Measurements from ENCODE around the gene TMEM108. TPM values are rescaled to one million over a fixed set of nuclear protein-coding genes. Genes with fewer than 3 reads are reported as not detected.

Gene TMEM108
- polyA plus RNA-seq, 4 donors, result 2.7 to 3.6 (median 3.0) TPM

DNA sequence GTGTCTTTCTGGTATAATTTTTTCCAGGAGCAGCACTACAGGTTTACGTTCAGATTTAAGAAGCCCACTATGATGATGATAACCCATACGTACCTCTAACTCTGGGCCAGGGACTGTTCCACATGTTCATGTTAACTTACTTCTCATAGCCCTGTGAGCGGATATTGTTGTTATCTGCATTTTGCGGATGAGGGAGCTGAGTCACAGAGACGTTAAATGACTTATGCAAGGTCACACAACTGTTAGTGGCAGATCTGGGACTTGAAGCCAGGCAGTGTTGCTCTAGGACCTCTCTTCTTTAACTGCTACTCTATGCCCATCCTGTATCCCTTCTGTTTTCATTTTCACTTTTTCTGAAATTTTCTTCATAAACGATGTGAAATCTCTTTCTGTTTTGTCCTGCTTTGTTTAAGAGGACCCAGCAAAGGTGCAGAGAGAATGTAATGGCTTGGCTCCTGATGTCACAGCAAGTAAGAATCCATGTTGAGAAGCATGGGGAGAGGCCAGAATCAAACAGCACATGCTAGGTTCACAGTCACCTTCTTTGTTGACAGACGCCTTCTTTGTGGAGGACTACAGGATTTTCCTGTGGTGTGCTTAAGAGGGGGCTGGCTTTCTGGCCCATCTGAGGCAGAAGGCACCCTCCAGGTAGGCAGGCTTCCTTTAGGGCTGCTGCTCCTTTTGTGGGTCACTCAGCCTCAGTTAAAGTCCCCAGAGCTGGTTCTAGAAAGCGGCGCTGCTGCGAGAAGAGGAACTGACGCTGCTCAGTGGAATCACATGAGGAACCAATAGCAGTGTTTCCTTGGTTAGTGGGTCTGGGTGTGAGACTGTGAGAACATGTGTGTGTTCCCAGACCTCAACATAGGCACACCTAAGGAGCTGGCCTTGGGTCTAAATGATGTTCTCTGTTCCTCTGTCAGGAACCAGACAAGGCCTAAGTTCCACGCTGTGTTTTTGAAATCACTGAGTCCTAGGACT is 121.6 kb downstream of the TMEM108 start:
- DNase-seq (ENCODE audit: low read depth in 4 of 4, low spot score in 3 of 4), result no peak

DNA sequence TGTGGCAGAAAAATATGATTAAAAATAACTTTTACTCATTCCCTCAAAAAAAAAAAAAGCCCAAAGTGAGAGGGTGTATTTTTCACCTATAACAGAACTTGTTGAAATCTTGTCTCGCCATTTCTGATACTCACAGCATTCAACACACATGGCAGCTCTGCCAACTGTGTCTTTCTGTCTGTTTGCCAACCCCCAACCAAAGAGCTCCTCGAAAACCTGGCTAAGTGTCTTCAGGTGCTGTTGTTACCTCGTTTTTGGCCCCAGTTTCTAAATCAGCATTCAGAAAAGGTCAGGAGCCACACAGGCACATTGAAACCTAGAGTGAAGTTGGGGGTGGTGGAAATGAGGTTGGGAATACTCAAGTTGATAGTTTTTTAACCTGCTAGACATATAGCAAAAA is 123.5 kb downstream of the TMEM108 start:
- DNase-seq (ENCODE audit: low read depth in 4 of 4, low spot score in 3 of 4), result no peak

GRCh38 chr3:133162265-133162664 is 124.1 kb downstream of the TMEM108 start:
- DNase-seq (ENCODE audit: low read depth in 4 of 4, low spot score in 3 of 4), result no peak

DNA sequence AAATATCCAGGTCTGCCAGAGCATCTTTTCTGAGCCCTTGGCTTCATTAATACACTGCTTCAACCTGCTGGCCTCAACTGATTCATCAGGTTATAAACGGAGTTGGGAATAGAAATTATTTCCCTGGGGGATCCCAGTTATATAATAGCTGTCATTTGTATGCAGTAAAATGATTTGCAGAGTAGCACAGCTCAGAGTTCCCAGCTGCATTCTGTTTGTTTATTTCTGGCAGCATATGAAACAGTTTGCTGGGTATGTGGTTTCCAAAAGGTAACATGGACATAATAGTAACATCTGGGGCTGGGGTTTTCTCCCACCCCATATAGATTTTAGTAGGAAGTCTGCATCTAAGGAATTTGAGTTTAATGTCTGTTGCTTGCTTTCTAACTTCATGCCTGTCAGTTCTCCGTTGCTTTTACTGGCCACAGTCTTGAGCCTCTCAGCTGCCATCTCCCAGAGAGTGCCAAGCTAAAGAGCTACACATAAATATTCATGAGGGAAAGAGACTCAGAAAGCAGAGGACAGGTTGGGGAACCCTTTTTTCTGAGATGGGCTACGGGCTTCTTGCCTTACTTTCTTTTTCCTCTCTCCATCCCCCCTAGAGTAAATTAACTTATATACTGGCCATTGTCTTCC is 124.6 kb downstream of the TMEM108 start:
- no peak for DNase-seq (ENCODE audit: low read depth in 4 of 4, low spot score in 3 of 4)

DNA sequence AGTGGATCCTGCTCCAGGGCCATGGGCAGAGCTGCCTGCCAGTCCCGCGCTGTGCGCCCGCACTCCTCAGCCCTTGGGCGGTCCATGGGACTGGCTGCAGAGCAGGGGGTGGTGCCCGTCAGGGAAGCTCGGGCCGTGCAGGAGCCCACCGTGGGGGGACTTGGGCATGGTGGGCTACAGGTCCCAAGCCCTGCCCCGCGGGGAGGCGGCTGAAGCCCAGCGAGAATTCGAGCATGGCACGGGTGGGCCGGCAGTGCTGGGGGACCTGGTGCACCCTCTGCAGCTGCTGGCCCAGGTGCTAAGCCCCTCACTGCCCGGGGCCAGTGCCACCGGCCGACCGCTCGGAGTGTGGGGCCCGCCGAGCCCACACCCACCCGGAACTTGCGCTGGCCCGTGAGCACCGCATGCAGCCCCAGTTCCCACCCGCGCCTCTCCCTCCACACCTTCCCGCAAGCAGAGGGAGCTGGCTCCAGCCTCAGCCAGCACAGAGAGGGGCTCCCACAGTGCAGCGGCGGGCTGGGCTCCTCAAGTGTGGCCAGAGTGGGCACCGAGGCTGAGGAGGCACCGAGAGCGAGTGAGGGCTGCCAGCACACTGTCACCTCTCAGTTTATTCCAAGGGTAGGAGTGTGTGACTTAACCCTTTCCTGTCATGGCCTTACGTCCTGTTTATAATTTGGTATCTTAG is 129.3 kb downstream of the TMEM108 start:
- no peak for DNase-seq (ENCODE audit: low read depth in 4 of 4, low spot score in 3 of 4)

DNA sequence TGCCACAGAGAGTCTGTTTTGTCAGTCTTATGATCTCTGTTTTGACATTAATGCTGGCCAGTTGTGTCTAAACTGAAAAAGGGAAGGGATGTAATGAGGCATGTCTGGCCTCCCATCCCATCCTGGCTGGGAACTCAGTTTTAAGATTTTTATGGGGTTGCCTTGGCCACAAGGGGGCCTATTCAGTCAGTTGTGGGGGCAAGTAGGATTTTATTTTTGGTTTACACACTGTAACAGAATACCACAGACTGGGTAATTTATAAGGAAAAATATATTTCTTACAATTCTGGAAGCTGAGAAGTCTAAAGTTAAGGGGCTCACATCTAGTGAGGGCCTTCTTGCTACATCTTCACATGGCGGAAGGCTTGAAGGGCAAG is 129.8 kb downstream of the TMEM108 start:
- DNase-seq (ENCODE audit: low read depth in 4 of 4, low spot score in 3 of 4), result no peak

DNA sequence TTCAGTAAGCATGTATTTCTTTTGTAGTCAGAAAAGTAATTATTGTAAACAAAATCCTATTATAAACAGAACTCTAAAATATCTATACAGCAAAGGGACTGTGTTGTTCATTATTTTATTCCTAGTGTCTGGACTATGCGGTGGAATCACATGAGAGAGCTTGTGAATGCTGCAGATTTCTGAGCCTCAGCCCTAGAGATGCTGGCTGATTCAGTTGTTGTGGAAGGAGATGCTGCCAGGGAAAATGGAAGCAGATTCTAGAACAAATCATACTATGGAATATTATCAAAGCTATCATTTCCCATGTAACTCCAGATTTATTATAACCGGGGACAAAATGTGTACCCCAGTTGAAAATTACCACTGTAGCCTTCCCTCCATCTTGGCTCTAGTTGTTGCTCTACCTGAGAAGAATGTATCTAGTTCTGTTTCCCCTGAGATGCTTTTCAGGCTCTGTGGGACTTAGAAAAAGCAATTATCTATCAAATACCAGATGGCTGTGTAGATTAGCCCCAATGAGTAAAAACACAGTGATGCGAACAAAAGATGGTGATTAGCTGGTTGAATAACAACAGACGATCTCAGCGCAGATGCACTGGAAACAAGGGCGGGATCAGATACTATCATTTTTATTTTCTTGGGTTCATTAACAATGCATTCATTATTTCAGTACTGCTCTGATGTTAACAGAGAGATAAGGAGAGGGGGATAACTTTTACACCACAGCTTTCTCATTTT is 131.3 kb downstream of the TMEM108 start:
- DNase-seq (ENCODE audit: low read depth in 4 of 4, low spot score in 3 of 4), result no peak

GRCh38 chr3:133171831-133172230 is 133.6 kb downstream of the TMEM108 start:
- DNase-seq (ENCODE audit: low read depth in 4 of 4, low spot score in 3 of 4), result no peak

DNA sequence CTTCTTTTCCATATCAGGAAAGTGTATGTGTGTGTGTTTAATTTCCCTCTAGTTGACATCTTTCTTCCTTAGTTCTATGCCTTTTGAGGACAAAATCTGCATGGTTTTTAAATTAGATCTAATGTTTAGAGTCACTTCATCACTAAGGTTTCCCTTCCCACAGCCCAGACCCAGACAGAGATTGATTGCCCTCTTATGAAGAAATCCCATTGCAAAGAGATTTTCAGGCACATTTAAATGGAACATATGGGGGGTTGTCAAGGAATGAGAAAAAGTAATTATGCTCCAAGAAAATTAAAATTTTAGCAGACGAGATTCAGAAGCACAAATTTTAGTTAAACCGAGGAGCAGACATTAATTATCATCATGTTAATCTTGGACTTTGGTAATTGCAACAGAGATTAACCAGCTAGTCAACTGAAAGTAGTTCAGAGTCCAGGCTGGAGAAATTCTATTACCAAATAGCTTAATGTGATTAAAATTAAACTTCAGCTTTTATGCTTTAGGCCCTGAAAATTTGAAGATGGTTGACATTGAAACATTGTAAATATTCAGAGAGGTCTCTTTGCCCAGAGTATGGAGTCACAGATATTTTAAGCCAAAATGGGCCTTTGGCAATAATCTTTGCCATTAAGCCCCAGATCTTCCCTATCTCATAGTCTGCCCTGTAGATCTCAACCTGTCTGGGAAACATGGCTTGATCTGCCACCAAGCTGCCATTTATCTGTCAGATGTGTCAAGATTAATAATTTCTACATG is 143.4 kb downstream of the TMEM108 start:
- DNase-seq (ENCODE audit: low read depth in 4 of 4, low spot score in 3 of 4), result no peak

DNA sequence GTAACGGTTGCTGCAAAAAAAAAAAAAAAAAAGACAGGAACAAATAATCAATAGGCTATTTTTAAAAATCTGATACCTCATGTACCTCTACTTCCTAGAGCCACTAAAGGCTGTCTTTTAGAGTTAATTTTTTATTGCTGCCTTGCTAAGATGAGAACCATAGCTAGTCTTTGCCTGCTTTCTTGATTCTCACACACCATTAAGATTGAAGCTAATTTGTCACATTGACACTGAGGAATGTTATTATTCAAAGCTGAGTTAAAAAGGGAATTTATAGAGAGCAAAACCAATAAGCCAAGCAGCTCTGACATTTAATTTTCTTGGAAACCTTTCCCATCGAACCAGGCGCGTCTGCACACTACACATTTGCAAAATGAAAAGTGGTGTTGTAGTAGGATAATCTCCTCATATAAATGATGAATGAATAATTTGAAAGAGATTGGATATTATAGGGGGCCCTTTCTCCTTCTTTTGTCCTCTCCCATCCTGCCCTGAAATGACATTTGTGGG is 149.7 kb downstream of the TMEM108 start:
- no peak for DNase-seq (ENCODE audit: low read depth in 4 of 4, low spot score in 3 of 4)

GRCh38 chr3:133188996-133189395 is 150.8 kb downstream of the TMEM108 start:
- DNase-seq (ENCODE audit: low read depth in 4 of 4, low spot score in 3 of 4), result no peak

DNA sequence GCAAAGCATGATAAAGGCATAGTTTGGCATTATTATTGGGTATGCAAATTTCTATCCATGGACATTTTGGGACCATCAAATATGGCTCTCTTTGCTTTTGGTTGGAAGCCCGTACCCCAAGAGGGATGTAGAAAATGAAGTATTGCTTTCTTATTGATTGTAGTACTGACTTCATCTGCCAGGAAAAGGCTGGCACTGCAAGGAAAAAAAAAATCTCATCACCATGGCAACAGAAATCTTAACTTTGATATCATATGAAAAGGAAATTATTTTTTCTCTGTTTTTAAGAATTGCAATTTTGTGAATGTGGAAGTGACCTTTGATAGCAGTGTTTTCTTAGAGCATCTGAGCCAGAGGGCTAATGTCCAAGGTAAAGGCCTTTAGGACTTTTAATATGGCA is 151.7 kb downstream of the TMEM108 start:
- no peak for DNase-seq (ENCODE audit: low read depth in 4 of 4, low spot score in 3 of 4)

DNA sequence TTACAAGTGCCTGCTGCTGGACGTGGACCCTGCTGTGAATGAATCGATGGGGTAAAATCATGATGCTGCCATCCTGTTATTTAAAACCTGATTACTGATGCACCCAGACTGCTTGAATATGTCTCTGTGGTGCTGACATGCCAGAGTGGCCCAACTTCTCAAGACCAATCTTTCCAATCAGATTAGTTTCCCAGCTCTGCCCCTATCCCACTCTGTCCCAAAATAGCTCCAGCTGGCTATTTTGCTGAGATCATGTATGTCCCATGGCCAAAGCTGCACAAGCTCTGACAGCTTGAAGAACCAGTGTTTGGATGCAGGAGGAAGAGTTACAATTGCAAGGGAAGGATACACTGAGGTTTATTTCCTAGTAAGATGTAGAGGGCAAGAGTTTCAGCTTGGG is 153.6 kb downstream of the TMEM108 start:
- DNase-seq (ENCODE audit: low read depth in 4 of 4, low spot score in 3 of 4), result no peak

DNA sequence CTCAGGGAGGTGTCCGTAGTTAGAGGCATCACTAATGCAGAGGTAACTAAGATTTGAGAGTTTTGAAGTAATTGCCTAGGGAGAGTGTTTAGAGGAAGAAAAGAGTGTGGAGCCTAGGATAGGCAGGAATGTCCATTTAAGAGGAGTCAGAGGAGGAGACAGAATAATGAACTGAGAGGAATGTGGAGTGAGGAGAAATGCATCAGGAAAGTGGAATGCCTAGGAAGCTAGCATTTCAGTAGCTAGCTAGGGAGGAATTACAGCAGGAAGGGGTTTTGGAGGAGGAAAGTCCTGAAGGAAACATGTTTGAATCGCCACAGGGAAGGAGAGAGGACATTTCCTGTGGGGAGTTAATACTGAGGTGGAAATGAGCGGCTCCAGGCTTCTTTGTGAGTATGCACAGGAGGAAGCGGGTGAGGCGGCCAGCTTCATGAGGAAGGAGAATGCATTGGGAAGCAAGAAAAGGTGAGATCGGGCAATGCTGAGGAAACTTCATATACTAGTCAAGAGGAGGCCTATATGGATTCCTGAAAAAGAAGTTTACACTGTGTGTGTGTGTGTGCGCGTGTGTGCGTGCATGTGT is 154.3 kb downstream of the TMEM108 start:
- DNase-seq (ENCODE audit: low read depth in 4 of 4, low spot score in 3 of 4), result no peak

DNA sequence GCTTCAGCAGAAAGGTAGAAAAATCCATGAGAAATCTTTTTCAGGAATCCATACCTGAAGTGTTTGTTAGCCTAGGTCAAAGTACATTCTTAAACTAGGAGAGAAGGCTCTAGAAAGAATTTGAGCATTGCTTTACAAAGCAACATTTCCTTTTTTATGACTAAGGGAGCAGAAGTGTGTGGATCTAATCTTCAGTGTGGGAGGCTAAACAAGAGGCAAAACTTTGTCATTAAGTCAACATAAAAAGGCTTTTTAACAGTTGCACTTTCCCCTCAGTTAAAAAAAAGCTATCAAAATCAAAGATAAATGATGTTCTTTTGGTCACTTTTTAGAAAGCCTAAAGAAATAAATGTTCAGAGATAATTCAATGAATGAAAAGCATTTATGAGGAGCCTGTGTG is 154.8 kb downstream of the TMEM108 start:
- DNase-seq (ENCODE audit: low read depth in 4 of 4, low spot score in 3 of 4), result no peak

DNA sequence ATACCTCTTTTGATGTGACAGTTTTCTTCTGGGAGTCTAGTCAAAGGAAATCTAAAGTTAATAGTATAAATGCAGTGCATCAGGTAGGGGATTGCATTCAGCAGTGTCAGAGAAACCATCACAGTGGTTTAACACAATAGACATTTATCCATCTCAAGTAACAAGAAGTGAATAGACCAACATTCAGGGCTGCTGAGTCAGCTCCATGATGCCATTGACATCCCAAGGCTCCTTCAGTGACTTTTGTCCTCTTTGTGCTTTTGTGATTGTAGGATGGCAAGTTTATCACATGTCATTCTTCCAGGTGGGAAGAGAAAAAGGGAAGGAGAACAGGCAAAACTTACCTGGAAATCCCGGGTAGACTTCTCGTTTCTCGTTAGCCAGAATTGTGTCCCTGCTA is 158.3 kb downstream of the TMEM108 start:
- no peak for DNase-seq (ENCODE audit: low read depth in 4 of 4, low spot score in 3 of 4)

DNA sequence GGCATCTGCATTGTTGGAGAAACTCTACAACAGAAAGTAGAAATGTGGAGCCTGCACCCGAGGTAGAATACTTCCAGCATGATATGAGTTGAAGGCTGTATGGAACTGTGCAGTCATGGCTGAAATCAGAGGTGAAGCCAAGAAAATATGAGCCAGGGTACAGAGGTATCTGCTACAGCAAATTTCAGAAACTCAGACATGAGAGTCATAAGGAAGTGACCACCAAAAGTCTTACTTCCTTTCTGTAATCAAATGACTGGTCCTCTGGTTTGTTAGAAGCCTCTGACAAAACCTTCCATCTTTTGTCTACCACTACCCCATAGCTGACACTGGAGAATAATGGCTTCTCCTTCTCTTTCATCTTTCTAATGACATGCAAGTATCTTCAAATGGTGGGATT is 159.4 kb downstream of the TMEM108 start:
- no peak for DNase-seq (ENCODE audit: low read depth in 4 of 4, low spot score in 3 of 4)

- no peak for DNase-seq (ENCODE audit: low read depth in 4 of 4, low spot score in 3 of 4)
Observed at GRCh38 chr3:133206921-133207320, 168.7 kb downstream of the TMEM108 start.

- no peak for DNase-seq (ENCODE audit: low read depth in 4 of 4, low spot score in 3 of 4)
Observed at GRCh38 chr3:133208184-133208583, 170.0 kb downstream of the TMEM108 start.
